Measurements from ENCODE around the gene MARK2.

Gene MARK2

DNA sequence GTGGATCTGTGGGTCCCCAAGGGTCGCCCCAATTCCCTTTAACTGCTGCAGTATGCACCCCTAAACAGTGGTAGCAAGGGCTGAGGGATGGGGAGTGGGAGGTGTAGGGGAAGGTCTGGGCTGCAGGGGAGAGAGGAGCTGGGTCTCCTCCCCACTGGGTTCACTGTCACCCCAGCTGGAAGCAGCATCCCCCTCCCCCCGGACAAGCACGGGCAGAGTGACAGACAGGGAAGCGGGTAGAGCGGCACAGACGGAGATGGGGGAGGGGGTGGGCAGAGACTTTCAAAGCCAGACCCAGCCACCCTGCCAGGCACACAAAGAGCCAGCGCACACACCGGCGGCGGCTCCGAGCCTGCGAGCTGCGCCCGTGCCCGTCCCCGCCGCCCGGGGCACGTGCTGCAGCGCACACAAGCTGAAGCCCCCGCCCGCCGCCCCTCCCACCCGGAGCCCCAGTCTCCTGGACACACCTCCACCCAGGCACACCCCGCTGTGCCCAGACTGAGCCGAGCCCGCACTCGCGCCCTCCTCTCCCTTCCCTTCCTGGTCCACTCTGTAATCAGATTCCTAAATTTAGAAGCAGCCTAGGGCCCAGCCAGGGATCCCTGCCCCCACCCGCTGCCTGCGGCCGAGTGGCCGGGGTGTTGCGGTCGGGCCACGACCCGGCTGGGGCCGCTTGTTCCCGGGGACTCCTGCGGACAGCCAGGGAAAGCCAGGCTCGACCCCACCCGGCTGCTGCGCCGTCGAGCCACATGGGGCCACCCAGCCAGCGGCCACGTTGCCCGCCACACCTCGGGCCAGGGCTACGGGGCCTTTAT, 79.0 kb downstream of the MARK2 start:
- peak; percentile 65 for TF ChIP-seq ZBTB7A (IDR thresholded peaks at IDR 0.05; ENCODE audit: low read depth)
- TF ChIP-seq, protein P1, sequence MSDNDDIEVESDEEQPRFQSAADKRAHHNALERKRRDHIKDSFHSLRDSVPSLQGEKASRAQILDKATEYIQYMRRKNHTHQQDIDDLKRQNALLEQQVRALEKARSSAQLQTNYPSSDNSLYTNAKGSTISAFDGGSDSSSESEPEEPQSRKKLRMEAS (IDR thresholded peaks at IDR 0.05) = peak; percentile 79; the same call in 1 of the 2 replicates
- TF ChIP-seq NFIC (IDR thresholded peaks at IDR 0.05) = no peak
- TF ChIP-seq EGR1 (IDR thresholded peaks at IDR 0.05) = no peak
- no peak for TF ChIP-seq CREB1 (IDR thresholded peaks at IDR 0.05; ENCODE audit: low read depth)
- TF ChIP-seq YY1 (IDR thresholded peaks at IDR 0.05; ENCODE audit: low read depth) = no peak
- TF ChIP-seq CEBPB (IDR thresholded peaks at IDR 0.05) = no peak
- TF ChIP-seq EP300 (IDR thresholded peaks at IDR 0.05; ENCODE audit: borderline replicate concordance) = no peak
- TF ChIP-seq RAD21 (IDR thresholded peaks at IDR 0.05; ENCODE audit: low read depth) = no peak
- no peak for TF ChIP-seq FOXM1 (IDR thresholded peaks at IDR 0.05; ENCODE audit: borderline replicate concordance, low read depth)
- TF ChIP-seq, protein P2, sequence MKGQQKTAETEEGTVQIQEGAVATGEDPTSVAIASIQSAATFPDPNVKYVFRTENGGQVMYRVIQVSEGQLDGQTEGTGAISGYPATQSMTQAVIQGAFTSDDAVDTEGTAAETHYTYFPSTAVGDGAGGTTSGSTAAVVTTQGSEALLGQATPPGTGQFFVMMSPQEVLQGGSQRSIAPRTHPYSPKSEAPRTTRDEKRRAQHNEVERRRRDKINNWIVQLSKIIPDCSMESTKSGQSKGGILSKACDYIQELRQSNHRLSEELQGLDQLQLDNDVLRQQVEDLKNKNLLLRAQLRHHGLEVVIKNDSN (IDR thresholded peaks at IDR 0.05) = peak; percentile 80
- TF ChIP-seq, protein P3, sequence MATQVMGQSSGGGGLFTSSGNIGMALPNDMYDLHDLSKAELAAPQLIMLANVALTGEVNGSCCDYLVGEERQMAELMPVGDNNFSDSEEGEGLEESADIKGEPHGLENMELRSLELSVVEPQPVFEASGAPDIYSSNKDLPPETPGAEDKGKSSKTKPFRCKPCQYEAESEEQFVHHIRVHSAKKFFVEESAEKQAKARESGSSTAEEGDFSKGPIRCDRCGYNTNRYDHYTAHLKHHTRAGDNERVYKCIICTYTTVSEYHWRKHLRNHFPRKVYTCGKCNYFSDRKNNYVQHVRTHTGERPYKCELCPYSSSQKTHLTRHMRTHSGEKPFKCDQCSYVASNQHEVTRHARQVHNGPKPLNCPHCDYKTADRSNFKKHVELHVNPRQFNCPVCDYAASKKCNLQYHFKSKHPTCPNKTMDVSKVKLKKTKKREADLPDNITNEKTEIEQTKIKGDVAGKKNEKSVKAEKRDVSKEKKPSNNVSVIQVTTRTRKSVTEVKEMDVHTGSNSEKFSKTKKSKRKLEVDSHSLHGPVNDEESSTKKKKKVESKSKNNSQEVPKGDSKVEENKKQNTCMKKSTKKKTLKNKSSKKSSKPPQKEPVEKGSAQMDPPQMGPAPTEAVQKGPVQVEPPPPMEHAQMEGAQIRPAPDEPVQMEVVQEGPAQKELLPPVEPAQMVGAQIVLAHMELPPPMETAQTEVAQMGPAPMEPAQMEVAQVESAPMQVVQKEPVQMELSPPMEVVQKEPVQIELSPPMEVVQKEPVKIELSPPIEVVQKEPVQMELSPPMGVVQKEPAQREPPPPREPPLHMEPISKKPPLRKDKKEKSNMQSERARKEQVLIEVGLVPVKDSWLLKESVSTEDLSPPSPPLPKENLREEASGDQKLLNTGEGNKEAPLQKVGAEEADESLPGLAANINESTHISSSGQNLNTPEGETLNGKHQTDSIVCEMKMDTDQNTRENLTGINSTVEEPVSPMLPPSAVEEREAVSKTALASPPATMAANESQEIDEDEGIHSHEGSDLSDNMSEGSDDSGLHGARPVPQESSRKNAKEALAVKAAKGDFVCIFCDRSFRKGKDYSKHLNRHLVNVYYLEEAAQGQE (IDR thresholded peaks at IDR 0.05; ENCODE audit: low read depth) = no peak
- TF ChIP-seq TEAD4 (IDR thresholded peaks at IDR 0.05) = no peak
- no peak; the same call in 1 of the 2 replicates for TF ChIP-seq TCF12 (IDR thresholded peaks at IDR 0.05; ENCODE audit: low read depth)
- no peak for TF ChIP-seq TAF1 (IDR thresholded peaks at IDR 0.05; ENCODE audit: low read depth)

DNA sequence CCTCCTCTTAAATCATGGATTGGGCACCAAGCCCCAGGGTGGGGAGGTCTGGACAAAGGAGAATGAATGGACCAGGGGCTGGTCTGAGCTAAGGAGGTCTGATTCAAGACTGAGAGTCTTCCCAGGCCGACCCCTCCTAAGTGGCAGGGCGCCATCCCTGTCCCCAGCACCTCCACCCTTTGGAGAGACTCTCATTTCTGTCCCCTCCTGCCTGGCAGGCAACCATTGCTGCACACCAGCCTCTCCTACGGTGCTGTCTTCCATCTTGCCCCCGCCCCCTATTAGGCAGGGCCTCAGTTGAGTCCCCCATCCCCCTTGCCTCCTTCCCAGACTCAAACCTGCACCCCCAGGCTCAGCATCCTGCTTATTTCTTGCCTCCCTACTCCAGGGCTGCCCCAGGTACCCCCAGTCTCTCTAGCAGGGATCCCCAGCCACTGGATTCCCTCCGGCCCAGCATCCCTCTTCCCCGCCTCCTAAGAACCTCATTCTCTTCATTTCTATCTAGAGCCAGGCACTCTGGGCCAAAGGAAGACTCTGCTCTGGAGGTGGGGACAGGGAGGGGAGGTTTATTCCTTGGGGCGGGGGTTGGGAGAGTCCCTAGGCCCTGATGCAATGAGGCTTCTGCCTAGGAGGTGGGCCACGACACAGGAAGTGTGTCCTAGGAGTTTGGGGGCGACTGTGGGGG, 79.7 kb downstream of the MARK2 start:
- TF ChIP-seq YY1 (IDR thresholded peaks at IDR 0.05; ENCODE audit: low read depth) (no peak), CEBPB (IDR thresholded peaks at IDR 0.05) (no peak), RAD21 (IDR thresholded peaks at IDR 0.05; ENCODE audit: low read depth) (no peak), TCF12 (IDR thresholded peaks at IDR 0.05; ENCODE audit: low read depth) (no peak), NFIC (IDR thresholded peaks at IDR 0.05) (no peak), EP300 (IDR thresholded peaks at IDR 0.05; ENCODE audit: borderline replicate concordance) (no peak), TAF1 (IDR thresholded peaks at IDR 0.05; ENCODE audit: low read depth) (no peak), CREB1 (IDR thresholded peaks at IDR 0.05; ENCODE audit: low read depth) (no peak), EGR1 (IDR thresholded peaks at IDR 0.05) (no peak), TEAD4 (IDR thresholded peaks at IDR 0.05) (no peak)
- TF ChIP-seq, protein P1 (IDR thresholded peaks at IDR 0.05) = no peak

DNA sequence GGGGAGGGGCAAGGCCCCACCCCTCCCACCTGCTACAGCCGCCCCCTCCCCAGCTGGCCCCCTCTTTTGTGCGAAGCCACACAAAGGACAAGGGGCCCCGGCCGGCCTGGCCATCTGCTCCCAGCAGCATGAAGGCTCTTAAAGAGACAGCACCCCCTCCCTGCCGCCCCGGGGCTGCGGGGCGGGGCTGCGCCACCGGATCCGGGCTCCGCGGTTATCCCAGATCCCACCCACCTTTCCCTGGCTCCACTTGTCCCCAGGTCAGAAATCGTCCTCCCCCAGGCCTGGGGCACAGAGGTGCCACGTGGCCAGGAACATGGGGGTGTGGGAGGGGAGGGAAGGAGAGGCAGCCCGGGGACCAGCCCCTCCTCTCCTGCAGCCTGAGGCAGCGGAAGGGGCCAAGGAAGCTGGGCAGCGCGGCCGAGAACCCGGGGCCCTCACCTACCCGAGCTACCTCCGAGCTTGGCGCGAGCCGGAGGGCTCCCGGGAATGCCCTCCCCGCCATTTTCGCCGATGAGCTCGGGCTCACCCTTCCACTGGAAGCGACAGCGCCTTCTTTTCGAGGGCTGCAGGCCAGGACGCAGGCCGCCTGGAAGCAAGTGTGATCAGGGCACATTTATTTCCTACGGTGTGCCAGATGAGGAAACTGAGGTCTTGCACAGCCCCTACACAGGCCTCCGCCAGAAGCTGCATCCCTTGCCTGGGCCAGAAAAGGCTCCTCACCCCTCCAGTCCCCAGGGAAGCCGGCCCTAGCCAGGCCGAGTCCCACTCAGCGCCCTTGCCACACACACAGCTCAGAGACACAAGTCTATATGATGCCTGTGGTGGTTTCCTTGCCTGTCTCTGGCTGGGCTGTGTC, 80.6 kb downstream of the MARK2 start:
- TF ChIP-seq, protein P2 (IDR thresholded peaks at IDR 0.05) = peak; percentile 35; the same call in 1 of the 2 replicates
- no peak for TF ChIP-seq YY1 (IDR thresholded peaks at IDR 0.05; ENCODE audit: low read depth)
- no peak for TF ChIP-seq CREB1 (IDR thresholded peaks at IDR 0.05; ENCODE audit: low read depth)
- TF ChIP-seq, protein P3 (IDR thresholded peaks at IDR 0.05; ENCODE audit: low read depth) = no peak
- TF ChIP-seq ZBTB7A (IDR thresholded peaks at IDR 0.05; ENCODE audit: low read depth) = peak; percentile 9; the same call in 1 of the 2 replicates

DNA sequence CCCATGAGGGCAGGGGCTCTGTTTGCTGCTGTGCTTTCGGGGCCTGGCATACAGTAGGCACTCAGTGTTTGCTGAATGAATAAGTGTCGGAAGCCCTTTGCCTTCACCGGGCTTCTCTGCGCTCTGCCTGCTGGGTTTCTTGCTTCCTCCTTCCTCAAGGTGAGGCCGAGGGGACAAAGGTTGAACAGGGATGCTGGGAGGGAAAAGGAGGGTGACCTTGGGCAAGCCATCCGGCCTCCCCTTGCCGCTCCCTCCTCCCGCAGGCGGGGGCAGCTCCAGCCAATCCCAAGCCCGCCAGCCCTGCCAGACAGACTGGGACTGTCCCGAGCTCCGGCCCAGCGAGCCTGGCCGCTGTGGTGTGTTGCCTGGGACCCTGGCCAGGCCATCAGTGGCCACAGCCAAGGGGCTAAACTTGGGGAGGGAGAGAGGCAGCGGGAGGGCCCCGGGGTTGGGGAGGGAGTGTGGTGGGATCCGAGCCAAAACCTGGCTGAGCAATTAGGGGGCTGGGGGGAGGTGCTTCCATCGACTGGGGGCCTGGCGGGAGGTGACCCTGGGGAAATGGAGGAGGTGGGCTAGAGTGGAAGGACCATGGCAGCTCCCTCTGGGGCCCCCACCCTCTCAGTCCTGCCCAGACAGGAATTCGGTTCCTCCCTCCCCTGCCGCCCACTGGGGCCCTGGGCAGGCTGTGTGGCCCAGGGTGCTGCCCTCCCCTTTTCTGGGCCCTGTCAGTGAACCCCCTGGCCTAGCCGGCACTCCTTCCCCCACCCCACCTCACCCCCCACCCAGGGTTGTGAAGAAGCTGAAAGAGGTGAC, 81.4 kb downstream of the MARK2 start:
- TF ChIP-seq ZBTB7A (IDR thresholded peaks at IDR 0.05; ENCODE audit: low read depth) = no peak
- no peak for TF ChIP-seq CREB1 (IDR thresholded peaks at IDR 0.05; ENCODE audit: low read depth)

Measured in Ishikawa (cell line).